Measurements from ENCODE around the gene KLF17.

DNA sequence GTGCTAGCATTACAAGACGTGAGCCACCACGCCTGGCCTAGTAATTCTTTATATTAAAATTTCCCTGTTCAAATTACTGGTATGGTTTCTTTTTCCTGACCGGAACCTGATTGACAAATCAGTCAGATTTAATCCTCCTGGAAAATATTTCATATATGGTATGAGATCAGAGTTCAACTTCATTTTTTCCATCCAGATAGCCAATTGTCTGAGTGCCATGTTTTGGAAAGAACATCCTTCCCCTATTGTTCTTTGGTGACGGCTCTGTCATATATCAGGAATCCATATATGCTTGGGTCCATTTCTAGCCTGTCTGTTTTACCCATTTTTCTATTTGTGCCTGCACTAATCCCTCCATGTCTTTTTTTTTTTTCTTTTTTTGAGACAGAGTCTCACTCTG lies 39.1 kb upstream of the KLF17 start:
- TF ChIP-seq TCF12 (IDR thresholded peaks at IDR 0.05; ENCODE audit: low read depth, low read length) (no peak), YY1 (IDR thresholded peaks at IDR 0.05; ENCODE audit: low read depth, low read length) (no peak), GABPA (IDR thresholded peaks at IDR 0.05; ENCODE audit: borderline replicate concordance, insufficient read depth, low read length) (no peak), POLR2AphosphoS5 (IDR thresholded peaks at IDR 0.05; ENCODE audit: low read depth, low read length) (no peak), EP300 (IDR thresholded peaks at IDR 0.05; ENCODE audit: borderline replicate concordance in 1 of 2, low read depth in 2 of 2, low read length in 2 of 2) (no peak), SP1 (IDR thresholded peaks at IDR 0.05; ENCODE audit: low read depth, low read length) (no peak)
- TF ChIP-seq, protein P1, sequence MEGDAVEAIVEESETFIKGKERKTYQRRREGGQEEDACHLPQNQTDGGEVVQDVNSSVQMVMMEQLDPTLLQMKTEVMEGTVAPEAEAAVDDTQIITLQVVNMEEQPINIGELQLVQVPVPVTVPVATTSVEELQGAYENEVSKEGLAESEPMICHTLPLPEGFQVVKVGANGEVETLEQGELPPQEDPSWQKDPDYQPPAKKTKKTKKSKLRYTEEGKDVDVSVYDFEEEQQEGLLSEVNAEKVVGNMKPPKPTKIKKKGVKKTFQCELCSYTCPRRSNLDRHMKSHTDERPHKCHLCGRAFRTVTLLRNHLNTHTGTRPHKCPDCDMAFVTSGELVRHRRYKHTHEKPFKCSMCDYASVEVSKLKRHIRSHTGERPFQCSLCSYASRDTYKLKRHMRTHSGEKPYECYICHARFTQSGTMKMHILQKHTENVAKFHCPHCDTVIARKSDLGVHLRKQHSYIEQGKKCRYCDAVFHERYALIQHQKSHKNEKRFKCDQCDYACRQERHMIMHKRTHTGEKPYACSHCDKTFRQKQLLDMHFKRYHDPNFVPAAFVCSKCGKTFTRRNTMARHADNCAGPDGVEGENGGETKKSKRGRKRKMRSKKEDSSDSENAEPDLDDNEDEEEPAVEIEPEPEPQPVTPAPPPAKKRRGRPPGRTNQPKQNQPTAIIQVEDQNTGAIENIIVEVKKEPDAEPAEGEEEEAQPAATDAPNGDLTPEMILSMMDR (IDR thresholded peaks at IDR 0.05; ENCODE audit: control extremely low read depth in 1 of 3, insufficient read depth in 1 of 3, low read depth in 1 of 3, low read length in 3 of 3) = no peak

Measured in H1 (cell line).